HG03457 (cell line): ENCODE measurements around the gene LGALS4.
"Not testable (repeated sequence)": the region's sequence is repeated elsewhere in the genome, so short reads cannot be mapped to it uniquely, and the experiment has no call there.

Source experiments
- ATAC-seq: cut with Tn5 transposase; IDR thresholded peaks from one replicate; pipeline ENCODE4 v1.9.1; 2021; ENCODE audit warnings: moderate number of reproducible peaks; ENCODE audit not compliant: unreplicated experiment

LGALS4 gene

DNA sequence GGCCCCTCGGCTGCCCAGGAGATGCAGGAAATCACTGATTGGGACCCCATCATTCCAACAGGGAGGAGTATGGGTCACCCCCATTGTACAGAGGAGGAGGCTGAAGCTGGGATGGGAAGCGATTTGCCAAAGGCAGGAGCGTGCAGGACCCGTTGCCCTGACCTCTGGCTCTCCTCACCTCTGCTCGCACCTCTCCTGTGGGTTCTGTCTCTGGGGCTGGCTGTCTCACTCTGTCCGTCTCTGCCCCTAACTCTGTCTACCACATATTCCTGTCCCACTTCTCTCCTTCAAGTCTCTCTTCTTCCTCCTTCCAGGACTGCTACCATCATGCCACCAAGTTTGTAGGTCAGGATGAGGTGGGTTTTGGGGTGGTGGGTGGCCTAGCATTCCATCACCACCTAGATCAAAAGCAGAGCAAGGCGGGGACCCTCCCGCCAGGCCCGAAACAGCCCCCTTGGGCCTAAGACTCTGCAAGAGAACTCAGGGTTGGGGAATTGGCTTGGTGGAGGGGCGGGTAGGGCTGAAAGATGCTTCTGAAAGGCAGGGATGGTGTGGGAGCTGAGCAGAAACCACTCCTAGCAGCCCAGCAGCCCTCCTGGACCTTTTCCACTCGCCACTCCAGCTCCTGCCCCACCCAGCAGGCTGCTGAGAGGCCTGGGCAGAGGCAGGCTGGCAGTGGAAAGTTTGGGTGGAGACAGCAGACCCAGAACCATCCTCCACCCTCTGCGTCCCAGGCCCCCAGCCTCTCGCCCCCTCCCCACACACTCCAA is 38.4 kb downstream of the LGALS4 start:
- no peak for ATAC-seq

GRCh38 chr19:38773469-38774177 is 39.1 kb downstream of the LGALS4 start, which contains the start of gene LGALS7:
LGALS7 (minus strand) TSS chr19:38773517; CDS start chr19:38773492, 25 bp downstream.
- no peak for ATAC-seq

DNA sequence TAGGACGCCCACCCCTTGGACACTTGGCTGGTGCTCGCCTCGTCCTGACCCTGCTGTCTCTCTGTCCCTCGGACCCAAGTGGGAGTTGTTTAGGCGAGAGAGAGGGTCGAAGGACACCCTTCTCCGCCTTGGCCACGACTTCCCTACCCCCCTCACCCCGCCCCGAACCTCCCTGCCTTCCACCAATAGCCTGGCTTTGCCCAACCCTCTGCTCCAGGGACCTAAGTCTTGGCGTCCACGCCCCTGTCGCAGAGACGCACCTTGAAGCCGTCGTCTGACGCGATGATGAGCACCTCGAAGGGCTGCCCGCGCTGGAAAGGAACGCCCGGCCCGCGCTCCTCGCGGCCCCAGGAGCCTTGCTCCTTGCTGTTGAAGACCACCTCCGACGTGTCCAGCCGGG is 41.2 kb downstream of the LGALS4 start:
- not testable (repeated sequence) for ATAC-seq

DNA sequence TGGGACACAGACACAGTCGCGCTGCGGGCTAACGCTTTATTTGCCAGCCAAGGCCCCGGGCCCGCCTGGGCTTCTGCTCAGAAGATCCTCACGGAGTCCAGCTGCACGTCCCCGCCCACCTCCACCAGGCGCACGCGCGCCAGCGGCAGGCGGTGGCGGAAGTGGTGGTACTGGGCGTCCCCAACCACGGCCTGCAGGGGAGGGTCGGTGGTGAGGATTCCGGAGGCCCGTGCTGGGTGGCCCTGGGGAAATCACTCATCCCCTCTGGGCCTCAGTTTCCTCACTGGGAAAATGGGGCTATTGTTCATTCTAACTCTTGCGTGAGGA is 41.8 kb downstream of the LGALS4 start:
- ATAC-seq, result not testable (repeated sequence)

- not testable (repeated sequence) for ATAC-seq
Measured at GRCh38 chr19:38770228-38770948, 42.4 kb downstream of the LGALS4 start.

- ATAC-seq, result no peak
Measured at GRCh38 chr19:38769635-38770211, 43.0 kb downstream of the LGALS4 start.

GRCh38 chr19:38766276-38767047 is 46.3 kb downstream of the LGALS4 start:
- no peak for ATAC-seq

GRCh38 chr19:38765214-38765613 is 47.5 kb downstream of the LGALS4 start:
- no peak for ATAC-seq

DNA sequence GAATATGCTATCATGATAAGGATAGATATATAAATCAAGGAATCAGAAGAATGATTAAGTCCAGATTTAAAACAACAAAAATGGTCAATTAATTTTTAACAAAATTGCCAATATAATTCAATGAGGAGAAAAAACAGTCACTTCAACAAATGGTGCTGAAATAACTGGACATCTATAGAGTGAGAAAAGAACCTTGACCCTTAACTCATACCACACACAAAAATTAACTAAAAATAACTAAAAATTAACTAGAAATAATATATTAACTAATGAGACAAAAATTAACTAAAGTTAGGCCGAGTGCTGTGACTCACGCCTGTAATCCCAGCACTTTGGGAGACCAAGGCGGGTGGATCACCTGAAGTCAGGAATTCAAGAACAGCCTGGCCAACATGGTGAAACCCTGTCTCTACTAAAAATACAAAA is 48.9 kb downstream of the LGALS4 start:
- no peak for ATAC-seq

DNA sequence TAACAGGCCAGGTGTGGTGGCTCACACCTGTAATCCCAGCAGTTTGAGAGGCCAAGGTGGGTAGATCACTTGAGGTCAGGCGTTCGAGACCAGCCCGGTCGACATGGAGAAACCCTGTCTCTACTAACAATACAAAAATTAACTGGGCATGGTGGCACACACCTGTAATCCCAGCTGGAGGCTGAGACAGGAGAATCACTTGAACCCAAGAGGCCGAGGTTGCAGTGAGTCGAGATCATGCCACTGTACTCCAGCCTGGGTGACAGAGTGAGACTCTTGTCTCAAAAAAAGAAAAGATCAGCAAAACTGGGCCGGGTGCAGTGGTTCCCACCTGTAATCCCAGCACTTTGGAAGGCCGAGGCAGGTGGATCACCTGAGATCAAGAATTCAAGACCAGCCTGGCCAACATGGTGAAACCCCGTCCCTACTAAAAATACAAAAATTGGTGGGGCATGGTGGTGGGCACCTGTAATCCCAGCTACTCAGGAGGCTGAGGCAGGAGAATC is 50.8 kb downstream of the LGALS4 start:
- not testable (repeated sequence) for ATAC-seq

GRCh38 chr19:38760805-38761517 is 51.8 kb downstream of the LGALS4 start:
- not testable (repeated sequence) for ATAC-seq

DNA sequence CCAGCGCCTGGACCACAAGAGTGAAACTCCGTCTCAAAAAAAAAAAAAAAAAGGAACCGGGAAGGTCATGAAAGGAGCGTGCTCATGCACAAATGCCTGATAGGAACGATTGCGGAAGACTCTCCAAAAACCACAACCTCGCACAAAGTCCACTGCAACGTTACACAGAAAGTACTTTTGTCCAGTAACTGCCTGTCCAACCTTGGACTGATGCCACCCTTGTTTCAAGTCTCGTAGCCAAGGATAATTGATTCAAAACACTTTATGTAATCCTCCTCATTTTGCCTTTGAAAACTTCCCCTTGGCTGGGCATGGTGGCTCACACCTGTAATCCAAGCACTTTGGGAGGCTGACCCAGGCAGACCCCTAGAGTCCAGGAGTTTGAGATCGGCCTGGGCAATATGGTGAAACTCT is 53.1 kb downstream of the LGALS4 start:
- ATAC-seq, result no peak

- not testable (repeated sequence) for ATAC-seq
Measured at GRCh38 chr19:38754196-38754595, 58.5 kb downstream of the LGALS4 start.

DNA sequence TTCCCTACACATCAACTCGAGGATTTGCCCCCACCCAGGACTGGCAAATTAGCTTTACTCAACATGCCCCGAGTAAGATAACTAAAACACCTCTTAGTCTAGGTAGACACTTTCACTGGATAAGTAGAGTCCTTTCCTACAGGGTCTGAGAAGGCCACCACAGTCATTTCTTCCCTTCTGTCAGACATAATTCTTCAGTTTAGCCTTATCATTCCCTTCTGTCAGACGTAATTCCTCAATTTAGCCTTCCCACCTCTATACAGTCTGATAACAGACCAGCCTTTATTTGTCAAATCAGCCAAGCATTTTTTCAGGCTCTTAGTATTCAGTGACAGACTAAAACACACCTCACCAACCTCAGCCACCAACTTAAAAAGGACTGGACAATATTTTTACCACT is 59.0 kb downstream of the LGALS4 start:
- not testable (repeated sequence) for ATAC-seq
